HFFc6 (cell line): ENCODE results near the gene LAMA5. TPM values are rescaled to one million over a fixed set of nuclear protein-coding genes. Genes with fewer than 3 reads are reported as not detected.

Experiments used
- DNase-seq: peaks from one replicate; pipeline ENCODE4 v3.0.0-alpha.2; 2018
- H3K27ac Mint-ChIP-seq: 2 replicates; pipeline ENCODE4 v1.8.0; 2020; ENCODE audit warnings: mild to moderate bottlenecking, mixed read lengths
- H3K27me3 Mint-ChIP-seq: 2 replicates; pipeline ENCODE4 v1.8.0; 2021; ENCODE audit warnings: mild to moderate bottlenecking, moderate library complexity, mixed read lengths; ENCODE audit not compliant: insufficient read depth
- H3K36me3 Mint-ChIP-seq: 2 replicates; pipeline ENCODE4 v1.8.0; 2021; ENCODE audit warnings: low read depth, mixed read lengths
- H3K4me1 Mint-ChIP-seq: 2 replicates; pipeline ENCODE4 v1.8.0; 2020; ENCODE audit warnings: low read depth, mixed read lengths
- H3K4me3 Mint-ChIP-seq: 2 replicates; pipeline ENCODE4 v1.8.0; 2020; ENCODE audit warnings: mild to moderate bottlenecking, moderate library complexity, mixed read lengths
- H3K9me3 Mint-ChIP-seq: 2 replicates; pipeline ENCODE4 v1.8.0; 2020; ENCODE audit warnings: mild to moderate bottlenecking, mixed read lengths
- total RNA-seq, 6 experiments: library from RNA; stranded (reverse); fragmentation: NEBNext Ultra II Directional; extraction: Animal tissue kit (Norgen Biotek cat#: 25700); gene quantifications; 2 replicates in 1 of 6; 3 replicates in 5 of 6; pipeline ENCODE4 v1.2.3, GENCODE V29; 2021
- TF ChIP-seq, protein P1 (sequence below): fragments of 200-600 bp; sonication (generic); IDR thresholded peaks from 2 replicates; pipeline ENCODE4 v1.5.0; 2021; ENCODE audit warnings: antibody characterized with exemption, mild to moderate bottlenecking

Gene LAMA5
- total RNA-seq, 6 experiments from 2014 or later, result 1.2 to 2.4 (median 1.5) TPM

DNA sequence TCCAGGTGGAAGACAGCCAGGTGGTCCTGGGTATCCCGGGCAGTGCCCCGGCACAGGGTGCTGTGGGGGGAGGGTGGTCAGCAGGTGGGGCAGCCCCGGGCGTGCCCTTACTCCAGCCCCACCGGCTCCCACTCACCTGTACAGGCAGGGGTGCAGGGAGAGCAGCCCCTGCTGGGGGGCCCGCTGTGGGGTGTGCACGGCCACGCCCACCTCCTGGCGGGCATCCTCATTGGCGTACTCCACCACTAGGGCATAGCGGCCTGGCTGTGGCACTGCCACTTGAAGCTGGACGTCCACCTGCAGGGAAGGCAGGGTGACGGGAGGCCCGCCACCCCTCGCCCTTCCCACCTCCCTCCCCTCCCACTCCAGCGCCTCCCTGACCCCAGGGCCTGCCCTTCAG lies 34.7 kb downstream of the LAMA5 start:
- TF ChIP-seq, protein P1, sequence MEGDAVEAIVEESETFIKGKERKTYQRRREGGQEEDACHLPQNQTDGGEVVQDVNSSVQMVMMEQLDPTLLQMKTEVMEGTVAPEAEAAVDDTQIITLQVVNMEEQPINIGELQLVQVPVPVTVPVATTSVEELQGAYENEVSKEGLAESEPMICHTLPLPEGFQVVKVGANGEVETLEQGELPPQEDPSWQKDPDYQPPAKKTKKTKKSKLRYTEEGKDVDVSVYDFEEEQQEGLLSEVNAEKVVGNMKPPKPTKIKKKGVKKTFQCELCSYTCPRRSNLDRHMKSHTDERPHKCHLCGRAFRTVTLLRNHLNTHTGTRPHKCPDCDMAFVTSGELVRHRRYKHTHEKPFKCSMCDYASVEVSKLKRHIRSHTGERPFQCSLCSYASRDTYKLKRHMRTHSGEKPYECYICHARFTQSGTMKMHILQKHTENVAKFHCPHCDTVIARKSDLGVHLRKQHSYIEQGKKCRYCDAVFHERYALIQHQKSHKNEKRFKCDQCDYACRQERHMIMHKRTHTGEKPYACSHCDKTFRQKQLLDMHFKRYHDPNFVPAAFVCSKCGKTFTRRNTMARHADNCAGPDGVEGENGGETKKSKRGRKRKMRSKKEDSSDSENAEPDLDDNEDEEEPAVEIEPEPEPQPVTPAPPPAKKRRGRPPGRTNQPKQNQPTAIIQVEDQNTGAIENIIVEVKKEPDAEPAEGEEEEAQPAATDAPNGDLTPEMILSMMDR, result no peak
- no peaks in the 10 kb centered on the region for H3K36me3 Mint-ChIP-seq
- H3K27ac Mint-ChIP-seq, result no peak overlapping the region
- H3K9me3 Mint-ChIP-seq, result no peaks in the 10 kb centered on the region
- H3K27me3 Mint-ChIP-seq, result peaks cover 3% of the 10 kb centered on the region
- DNase-seq, result no peak
- H3K4me3 Mint-ChIP-seq, result no peak overlapping the region
- H3K4me1 Mint-ChIP-seq, result no peaks in the 10 kb centered on the region

GRCh38 chr20:62331347-62331746 lies 35.8 kb downstream of the LAMA5 start:
- Mint-ChIP-seq H3K27me3 (no peaks in the 10 kb centered on the region), H3K4me3 (no peak overlapping the region), H3K36me3 (no peaks in the 10 kb centered on the region), H3K4me1 (no peaks in the 10 kb centered on the region), H3K9me3 (no peaks in the 10 kb centered on the region), H3K27ac (no peak overlapping the region)
- no peak for DNase-seq
- TF ChIP-seq, protein P1, result no peak

- no peak for DNase-seq
- peaks cover 3% of the 10 kb centered on the region; the same call in 1 of the 2 replicates for H3K27me3 Mint-ChIP-seq
- no peaks in the 10 kb centered on the region for H3K4me1 Mint-ChIP-seq
- no peaks in the 10 kb centered on the region for H3K9me3 Mint-ChIP-seq
- no peak overlapping the region for H3K27ac Mint-ChIP-seq
- TF ChIP-seq, protein P1, result no peak
- H3K4me3 Mint-ChIP-seq, result no peak overlapping the region
- no peaks in the 10 kb centered on the region for H3K36me3 Mint-ChIP-seq
These were observed 36.4 kb downstream of the LAMA5 start for GRCh38 chr20:62330576-62331317.

- no peak for DNase-seq
- TF ChIP-seq, protein P1, result no peak
- H3K4me3 Mint-ChIP-seq, result no peak overlapping the region
- H3K27ac Mint-ChIP-seq, result no peak overlapping the region
- peaks cover 6% of the 10 kb centered on the region for H3K27me3 Mint-ChIP-seq
- no peaks in the 10 kb centered on the region for H3K36me3 Mint-ChIP-seq
- no peaks in the 10 kb centered on the region for H3K4me1 Mint-ChIP-seq
- H3K9me3 Mint-ChIP-seq, result no peaks in the 10 kb centered on the region
These were observed 37.4 kb downstream of the LAMA5 start for GRCh38 chr20:62329389-62330377.

- Mint-ChIP-seq H3K27me3 (peaks cover 6% of the 10 kb centered on the region), H3K27ac (no peak overlapping the region), H3K4me3 (no peak overlapping the region), H3K36me3 (no peaks in the 10 kb centered on the region), H3K4me1 (no peaks in the 10 kb centered on the region), H3K9me3 (no peaks in the 10 kb centered on the region)
- TF ChIP-seq, protein P1, result no peak
- no peak for DNase-seq
These were observed 38.3 kb downstream of the LAMA5 start for GRCh38 chr20:62328684-62329388.
